ENCODE data around the gene FNIP1. TPM values are rescaled to one million over a fixed set of nuclear protein-coding genes. Genes with fewer than 3 reads are reported as not detected.

The FNIP1 gene
- total RNA-seq, 4 donors from 2014 or later, result 40.7 to 75.0 (median 62.8) TPM

DNA sequence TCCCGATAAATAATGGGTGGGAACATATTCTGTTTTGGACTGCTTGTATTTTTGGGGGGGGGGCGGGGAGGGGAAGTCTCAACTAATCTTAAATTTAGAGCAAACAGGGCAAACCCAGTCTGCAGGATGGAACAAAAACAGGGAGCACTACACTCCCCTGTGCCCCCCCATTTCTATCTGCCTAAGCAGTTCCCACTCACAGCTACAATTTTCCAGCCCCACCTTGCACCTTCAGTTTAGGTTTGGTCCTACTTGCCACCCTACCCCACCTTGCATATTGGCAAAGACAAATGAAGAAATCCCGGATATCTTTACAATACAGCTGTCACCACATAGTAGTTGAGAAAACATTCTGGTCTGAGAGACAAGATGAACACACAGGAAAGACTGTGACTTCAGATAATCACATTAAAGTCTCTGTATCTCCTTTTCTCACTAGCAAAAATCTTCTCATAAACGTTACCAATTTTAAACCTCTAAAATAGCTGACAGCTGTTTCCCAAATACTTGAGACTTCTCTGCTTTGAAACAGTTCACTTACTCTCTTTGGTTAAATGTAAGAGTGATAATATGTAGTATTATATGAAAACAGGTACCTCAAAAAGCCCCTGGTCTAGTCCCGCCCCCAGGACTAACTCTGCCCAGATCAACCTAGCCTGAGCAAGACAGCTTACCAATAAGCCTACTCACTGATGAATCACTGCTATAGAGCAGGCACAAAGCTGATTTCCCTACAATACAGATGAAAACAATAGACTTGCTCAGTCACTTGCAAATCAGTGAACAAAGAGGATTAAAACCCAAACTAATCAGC is 156.6 kb downstream of the FNIP1 start:
- 60 to 61% methylated on average over 4 of the region's 5 CpGs for WGBS, 2 donors (ENCODE audit: low coverage in 1 of 2)
- H3K36me3 ChIP-seq, result peaks cover 0 to 10% of the 10 kb centered on the region in 2 donors
- H3K4me1 ChIP-seq, result peaks cover 0 to 12% (median 4%) of the 10 kb centered on the region in 3 donors
- H3K27me3 ChIP-seq, result no peaks in the 10 kb centered on the region
- no peak overlapping the region for H3K4me3 ChIP-seq
- no peaks in the 10 kb centered on the region for H3K9me3 ChIP-seq
- TF ChIP-seq EP300 (IDR thresholded peaks at IDR 0.05) (no peak), POLR2A (IDR thresholded peaks at IDR 0.05) (no peak), CTCF (IDR thresholded peaks at IDR 0.05) (no peak), POLR2AphosphoS5 (IDR thresholded peaks at IDR 0.05) (no peak)
- no peak for ATAC-seq
- no peak overlapping the region for H3K27ac ChIP-seq

DNA sequence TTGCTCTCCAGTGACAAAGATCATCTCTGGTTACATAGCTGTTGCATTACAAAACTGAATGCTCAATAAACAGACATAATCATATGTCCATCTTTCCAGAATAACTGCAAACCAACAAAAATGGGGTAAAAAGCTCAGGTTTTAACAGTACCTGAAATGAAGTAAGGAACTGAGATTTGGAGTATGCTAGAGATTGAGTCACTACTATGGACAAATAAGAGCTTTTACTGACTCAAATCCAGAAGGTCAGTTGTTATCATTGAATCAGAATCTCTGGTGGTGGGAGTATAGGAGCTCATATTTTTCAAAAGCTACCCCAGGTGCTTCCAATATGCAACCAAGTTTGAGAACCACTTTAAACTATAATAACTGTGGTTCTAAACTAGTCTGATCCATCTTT is 157.7 kb downstream of the FNIP1 start:
- H3K27ac ChIP-seq, result no peak overlapping the region
- H3K4me1 ChIP-seq, result peaks cover 0 to 12% (median 4%) of the 10 kb centered on the region in 3 donors
- no peaks in the 10 kb centered on the region for H3K36me3 ChIP-seq
- H3K27me3 ChIP-seq, result no peaks in the 10 kb centered on the region
- no peak for ATAC-seq
- no peak overlapping the region for H3K4me3 ChIP-seq
- no peak for TF ChIP-seq POLR2A (IDR thresholded peaks at IDR 0.05)
- no peak for TF ChIP-seq CTCF (IDR thresholded peaks at IDR 0.05)
- TF ChIP-seq POLR2AphosphoS5 (IDR thresholded peaks at IDR 0.05), result no peak
- TF ChIP-seq EP300 (IDR thresholded peaks at IDR 0.05), result no peak
- H3K9me3 ChIP-seq, result no peaks in the 10 kb centered on the region

DNA sequence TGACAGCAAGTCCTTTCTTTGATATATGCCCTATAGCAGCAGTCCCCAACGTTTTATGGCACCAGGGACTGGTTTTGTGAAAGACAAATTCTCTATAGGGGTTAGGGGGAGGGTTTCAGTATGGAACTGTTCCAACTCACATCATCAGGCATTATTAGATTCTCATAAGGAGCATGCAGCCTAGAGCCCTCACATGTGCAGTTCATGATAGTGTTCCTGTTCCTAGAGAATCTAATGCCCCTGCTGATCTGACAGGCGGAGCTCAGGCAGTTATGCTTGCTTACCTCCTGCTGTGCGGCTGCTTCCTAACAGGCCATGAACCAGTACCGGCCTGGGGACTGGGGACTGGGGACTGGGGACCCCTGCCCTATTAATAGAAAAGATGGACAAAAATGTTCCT is 159.1 kb downstream of the FNIP1 start:
- Histone ChIP-seq H3K36me3 (no peaks in the 10 kb centered on the region), H3K9me3 (no peaks in the 10 kb centered on the region), H3K4me3 (no peak overlapping the region), H3K27ac (no peak overlapping the region), H3K27me3 (no peaks in the 10 kb centered on the region), H3K4me1 (peaks cover 0 to 26% (median 4%) of the 10 kb centered on the region in 3 donors)
- WGBS, 2 donors (ENCODE audit: low coverage in 1 of 2), result 20 to 24% methylated on average over 1 of the region's 4 CpGs
- TF ChIP-seq POLR2AphosphoS5 (IDR thresholded peaks at IDR 0.05) (no peak), CTCF (IDR thresholded peaks at IDR 0.05) (no peak), EP300 (IDR thresholded peaks at IDR 0.05) (no peak)
- no peak for ATAC-seq

DNA sequence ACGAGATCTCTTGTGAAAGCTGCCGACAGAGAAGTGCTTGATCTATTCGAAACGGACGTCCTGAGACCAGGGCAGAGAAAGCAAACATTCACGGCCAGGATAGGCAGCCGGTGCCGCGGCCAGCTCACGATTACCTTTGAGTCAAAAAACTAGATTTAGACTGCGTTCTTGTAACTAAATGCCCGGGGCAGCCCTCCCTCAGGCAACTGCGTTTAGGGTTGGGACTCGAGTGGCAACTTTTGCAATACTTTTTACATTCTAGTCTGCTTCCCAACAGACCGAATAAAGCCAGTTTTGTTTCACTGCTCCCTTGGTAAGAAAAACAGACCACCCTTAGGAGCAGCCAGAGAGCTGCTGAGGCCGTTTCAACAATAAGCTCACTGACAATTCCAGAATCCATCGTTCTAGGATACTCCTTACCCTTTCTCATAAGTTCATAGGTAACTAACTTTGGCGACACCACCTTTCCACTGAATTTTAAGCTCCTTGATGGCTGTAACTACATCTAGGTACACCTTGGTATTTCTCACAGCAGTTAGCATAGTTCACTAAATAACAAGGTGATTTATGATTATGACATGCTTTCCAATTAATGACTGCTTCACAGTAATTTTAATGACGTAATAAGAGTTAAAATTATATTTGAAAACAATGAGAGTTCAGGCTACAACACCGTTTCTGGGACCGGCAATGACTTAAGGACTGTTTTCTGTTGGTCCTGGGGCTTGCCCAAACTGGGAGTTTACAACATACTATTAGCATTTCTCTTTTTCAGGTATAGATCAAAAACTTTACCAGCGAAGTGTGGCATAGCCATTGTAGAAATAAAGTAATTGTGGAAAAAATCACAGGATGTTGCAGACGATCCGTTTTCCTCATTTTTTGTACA is 160.9 kb downstream of the FNIP1 start:
- H3K4me1 ChIP-seq, result peaks cover 0 to 44% (median 4%) of the 10 kb centered on the region in 3 donors
- peak overlapping the region; percentile 96 to 98 (median 98) for H3K27ac ChIP-seq
- TF ChIP-seq POLR2AphosphoS5 (IDR thresholded peaks at IDR 0.05) (peak; percentile 11), CTCF (IDR thresholded peaks at IDR 0.05) (no peak)
- no peaks in the 10 kb centered on the region for H3K27me3 ChIP-seq
- WGBS, 2 donors (ENCODE audit: low coverage in 1 of 2), result 2 to 6% methylated on average over 15 to 23 of the region's 24 CpGs
- no peaks in the 10 kb centered on the region for H3K36me3 ChIP-seq
- ATAC-seq, result peak; percentile 0
- H3K9me3 ChIP-seq, result no peaks in the 10 kb centered on the region
- peak overlapping the region; percentile 71 to 79 for H3K4me3 ChIP-seq
